ENCODE measurements around the gene LMNTD1. TPM values are rescaled to one million over a fixed set of nuclear protein-coding genes. Genes with fewer than 3 reads are reported as not detected.

LMNTD1 gene
- total RNA-seq, 1 experiment from 2014 or later: not detected

DNA sequence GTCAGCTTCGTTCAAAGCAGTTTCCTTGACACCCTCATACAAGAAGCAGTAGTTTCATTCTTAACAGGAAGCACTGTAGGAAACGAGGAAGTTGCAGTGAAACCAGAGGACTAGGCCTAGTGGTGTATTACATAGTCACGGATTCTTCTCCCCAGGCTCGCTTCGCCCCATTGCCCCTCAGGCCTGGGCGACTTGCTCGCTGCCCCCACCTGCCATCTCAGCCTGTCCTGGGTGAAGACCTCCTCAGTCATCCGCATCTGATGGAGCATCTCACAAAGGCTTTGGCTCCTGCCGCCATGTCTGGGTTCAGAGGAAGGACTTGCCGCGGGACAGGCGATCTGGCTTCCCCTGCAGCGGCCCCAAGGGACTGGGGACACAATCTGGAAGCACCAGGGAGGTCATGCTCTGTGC is 93.5 kb downstream of the LMNTD1 start:
- Mint-ChIP-seq H3K4me1 (no peaks in the 10 kb centered on the region), H3K36me3 (no peaks in the 10 kb centered on the region), H3K4me3 (no peak overlapping the region), H3K27me3 (ENCODE audit: low read depth) (no peaks in the 10 kb centered on the region), H3K9me3 (peaks cover 22% of the 10 kb centered on the region), H3K27ac (no peak overlapping the region)
- ChIA-PET CTCF (no interaction called here), POLR2A (no interaction called here)
- DNase-seq (ENCODE audit: low spot score) (no peak), ATAC-seq (no peak; the same call in 1 of the 2 replicates)
- TF ChIP-seq NFE2L1 (CRISPR knock-in tag; IDR thresholded peaks at IDR 0.05): 0 out of 2 replicates have a peak, but pooled peaks have one; percentile 13
- 0 out of 2 replicates have a peak, but pooled peaks have one; percentile 25 for TF ChIP-seq FOXP1 (CRISPR knock-in tag; IDR thresholded peaks at IDR 0.05; ENCODE audit: borderline replicate concordance)
- TF ChIP-seq PRRX2 (CRISPR knock-in tag; IDR thresholded peaks at IDR 0.05): no peak

DNA sequence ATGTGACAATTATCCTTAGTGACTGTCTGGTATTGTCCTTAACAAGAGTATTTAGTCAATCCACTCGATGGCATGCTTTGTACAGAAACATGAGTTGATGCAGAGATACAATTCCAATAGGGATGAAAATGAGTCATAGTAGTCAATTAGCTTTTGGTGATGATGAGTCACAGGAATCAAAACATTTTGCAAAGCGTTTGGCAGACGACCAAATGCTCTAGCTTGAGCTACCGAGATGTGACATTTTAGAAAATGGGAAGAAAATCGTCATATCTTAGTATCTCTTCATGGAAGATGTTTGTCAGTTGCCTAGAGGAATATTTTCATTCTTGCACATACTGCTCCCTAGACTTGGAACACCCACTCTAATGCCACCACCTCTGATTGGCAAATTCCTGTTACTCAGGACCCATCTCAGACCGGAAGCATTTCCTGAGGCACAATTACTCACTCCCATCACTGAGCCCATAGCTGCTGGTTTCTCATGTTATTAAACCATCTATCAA is 95.0 kb downstream of the LMNTD1 start:
- ChIA-PET POLR2A (no interaction called here), CTCF (no interaction called here)
- ATAC-seq: no peak

More for the DNA sequence above, 95.0 kb downstream of the LMNTD1 start:
- TF ChIP-seq, protein P1, sequence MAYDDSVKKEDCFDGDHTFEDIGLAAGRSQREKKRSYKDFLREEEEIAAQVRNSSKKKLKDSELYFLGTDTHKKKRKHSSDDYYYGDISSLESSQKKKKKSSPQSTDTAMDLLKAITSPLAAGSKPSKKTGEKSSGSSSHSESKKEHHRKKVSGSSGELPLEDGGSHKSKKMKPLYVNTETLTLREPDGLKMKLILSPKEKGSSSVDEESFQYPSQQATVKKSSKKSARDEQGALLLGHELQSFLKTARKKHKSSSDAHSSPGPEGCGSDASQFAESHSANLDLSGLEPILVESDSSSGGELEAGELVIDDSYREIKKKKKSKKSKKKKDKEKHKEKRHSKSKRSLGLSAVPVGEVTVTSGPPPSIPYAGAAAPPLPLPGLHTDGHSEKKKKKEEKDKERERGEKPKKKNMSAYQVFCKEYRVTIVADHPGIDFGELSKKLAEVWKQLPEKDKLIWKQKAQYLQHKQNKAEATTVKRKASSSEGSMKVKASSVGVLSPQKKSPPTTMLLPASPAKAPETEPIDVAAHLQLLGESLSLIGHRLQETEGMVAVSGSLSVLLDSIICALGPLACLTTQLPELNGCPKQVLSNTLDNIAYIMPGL (CRISPR knock-in tag; IDR thresholded peaks at IDR 0.05): no peak
- no peak for TF ChIP-seq FOXJ3 (CRISPR knock-in tag; IDR thresholded peaks at IDR 0.05; ENCODE audit: borderline replicate concordance)
- no peak for TF ChIP-seq NR1H2 (CRISPR knock-in tag; IDR thresholded peaks at IDR 0.05)
- TF ChIP-seq, protein P2, sequence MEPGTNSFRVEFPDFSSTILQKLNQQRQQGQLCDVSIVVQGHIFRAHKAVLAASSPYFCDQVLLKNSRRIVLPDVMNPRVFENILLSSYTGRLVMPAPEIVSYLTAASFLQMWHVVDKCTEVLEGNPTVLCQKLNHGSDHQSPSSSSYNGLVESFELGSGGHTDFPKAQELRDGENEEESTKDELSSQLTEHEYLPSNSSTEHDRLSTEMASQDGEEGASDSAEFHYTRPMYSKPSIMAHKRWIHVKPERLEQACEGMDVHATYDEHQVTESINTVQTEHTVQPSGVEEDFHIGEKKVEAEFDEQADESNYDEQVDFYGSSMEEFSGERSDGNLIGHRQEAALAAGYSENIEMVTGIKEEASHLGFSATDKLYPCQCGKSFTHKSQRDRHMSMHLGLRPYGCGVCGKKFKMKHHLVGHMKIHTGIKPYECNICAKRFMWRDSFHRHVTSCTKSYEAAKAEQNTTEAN (CRISPR knock-in tag; IDR thresholded peaks at IDR 0.05): no peak
- TF ChIP-seq ATF1 (CRISPR knock-in tag; IDR thresholded peaks at IDR 0.05): no peak
- TF ChIP-seq, protein P3, sequence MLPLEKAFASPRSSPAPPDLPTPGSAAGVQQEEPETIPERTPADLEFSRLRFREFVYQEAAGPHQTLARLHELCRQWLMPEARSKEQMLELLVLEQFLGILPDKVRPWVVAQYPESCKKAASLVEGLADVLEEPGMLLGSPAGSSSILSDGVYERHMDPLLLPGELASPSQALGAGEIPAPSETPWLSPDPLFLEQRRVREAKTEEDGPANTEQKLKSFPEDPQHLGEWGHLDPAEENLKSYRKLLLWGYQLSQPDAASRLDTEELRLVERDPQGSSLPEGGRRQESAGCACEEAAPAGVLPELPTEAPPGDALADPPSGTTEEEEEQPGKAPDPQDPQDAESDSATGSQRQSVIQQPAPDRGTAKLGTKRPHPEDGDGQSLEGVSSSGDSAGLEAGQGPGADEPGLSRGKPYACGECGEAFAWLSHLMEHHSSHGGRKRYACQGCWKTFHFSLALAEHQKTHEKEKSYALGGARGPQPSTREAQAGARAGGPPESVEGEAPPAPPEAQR (CRISPR knock-in tag; IDR thresholded peaks at IDR 0.05): no peak
- TF ChIP-seq, protein P4, sequence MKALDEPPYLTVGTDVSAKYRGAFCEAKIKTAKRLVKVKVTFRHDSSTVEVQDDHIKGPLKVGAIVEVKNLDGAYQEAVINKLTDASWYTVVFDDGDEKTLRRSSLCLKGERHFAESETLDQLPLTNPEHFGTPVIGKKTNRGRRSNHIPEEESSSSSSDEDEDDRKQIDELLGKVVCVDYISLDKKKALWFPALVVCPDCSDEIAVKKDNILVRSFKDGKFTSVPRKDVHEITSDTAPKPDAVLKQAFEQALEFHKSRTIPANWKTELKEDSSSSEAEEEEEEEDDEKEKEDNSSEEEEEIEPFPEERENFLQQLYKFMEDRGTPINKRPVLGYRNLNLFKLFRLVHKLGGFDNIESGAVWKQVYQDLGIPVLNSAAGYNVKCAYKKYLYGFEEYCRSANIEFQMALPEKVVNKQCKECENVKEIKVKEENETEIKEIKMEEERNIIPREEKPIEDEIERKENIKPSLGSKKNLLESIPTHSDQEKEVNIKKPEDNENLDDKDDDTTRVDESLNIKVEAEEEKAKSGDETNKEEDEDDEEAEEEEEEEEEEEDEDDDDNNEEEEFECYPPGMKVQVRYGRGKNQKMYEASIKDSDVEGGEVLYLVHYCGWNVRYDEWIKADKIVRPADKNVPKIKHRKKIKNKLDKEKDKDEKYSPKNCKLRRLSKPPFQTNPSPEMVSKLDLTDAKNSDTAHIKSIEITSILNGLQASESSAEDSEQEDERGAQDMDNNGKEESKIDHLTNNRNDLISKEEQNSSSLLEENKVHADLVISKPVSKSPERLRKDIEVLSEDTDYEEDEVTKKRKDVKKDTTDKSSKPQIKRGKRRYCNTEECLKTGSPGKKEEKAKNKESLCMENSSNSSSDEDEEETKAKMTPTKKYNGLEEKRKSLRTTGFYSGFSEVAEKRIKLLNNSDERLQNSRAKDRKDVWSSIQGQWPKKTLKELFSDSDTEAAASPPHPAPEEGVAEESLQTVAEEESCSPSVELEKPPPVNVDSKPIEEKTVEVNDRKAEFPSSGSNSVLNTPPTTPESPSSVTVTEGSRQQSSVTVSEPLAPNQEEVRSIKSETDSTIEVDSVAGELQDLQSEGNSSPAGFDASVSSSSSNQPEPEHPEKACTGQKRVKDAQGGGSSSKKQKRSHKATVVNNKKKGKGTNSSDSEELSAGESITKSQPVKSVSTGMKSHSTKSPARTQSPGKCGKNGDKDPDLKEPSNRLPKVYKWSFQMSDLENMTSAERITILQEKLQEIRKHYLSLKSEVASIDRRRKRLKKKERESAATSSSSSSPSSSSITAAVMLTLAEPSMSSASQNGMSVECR (CRISPR knock-in tag; IDR thresholded peaks at IDR 0.05; ENCODE audit: borderline replicate concordance): no peak
- no peak for TF ChIP-seq ZNF138 (CRISPR knock-in tag; conservative IDR thresholded peaks at IDR 0.05)
- no peak for TF ChIP-seq MXD4 (CRISPR knock-in tag; IDR thresholded peaks at IDR 0.05; ENCODE audit: borderline replicate concordance)
- no peak for TF ChIP-seq TEAD4 (CRISPR knock-in tag; IDR thresholded peaks at IDR 0.05)
- TF ChIP-seq, protein P5, sequence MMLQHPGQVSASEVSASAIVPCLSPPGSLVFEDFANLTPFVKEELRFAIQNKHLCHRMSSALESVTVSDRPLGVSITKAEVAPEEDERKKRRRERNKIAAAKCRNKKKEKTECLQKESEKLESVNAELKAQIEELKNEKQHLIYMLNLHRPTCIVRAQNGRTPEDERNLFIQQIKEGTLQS (CRISPR knock-in tag; conservative IDR thresholded peaks at IDR 0.05): no peak
- no peaks in the 10 kb centered on the region for H3K36me3 Mint-ChIP-seq
- H3K4me1 Mint-ChIP-seq: no peaks in the 10 kb centered on the region
- H3K27ac Mint-ChIP-seq: no peak overlapping the region
- H3K9me3 Mint-ChIP-seq: peaks cover 22% of the 10 kb centered on the region
- H3K4me3 Mint-ChIP-seq: no peak overlapping the region
- H3K27me3 Mint-ChIP-seq (ENCODE audit: low read depth): no peaks in the 10 kb centered on the region
- no peak for DNase-seq (ENCODE audit: low spot score)

Data from WTC11 (cell line).